Endothelial cell of umbilical vein (primary cell): ENCODE results near the gene MAML1. TPM values are rescaled to one million over a fixed set of nuclear protein-coding genes. Genes with fewer than 3 reads are reported as not detected.

Experiments used
- BruUV-seq: library from RNA; stranded (reverse); fragments of 400-500 nt; replicated peaks from 2 replicates; lab custom pipeline; 2021; lab: Mats Ljungman, UMichigan
- CTCF ChIA-PET: fragments of 300-600, 350-600 bp; sonication (Branson Sonifier 250); formaldehyde crosslinking; loops from one replicate; lab custom pipeline; 2021; ENCODE audit warnings: antibody characterized with exemption, inconsistent platforms; lab: Charles Lee
- POLR2A ChIA-PET: fragments of 300-600, 350-600 bp; sonication (Branson Sonifier 250); formaldehyde crosslinking; loops from one replicate; lab custom pipeline; 2021; ENCODE audit warnings: antibody characterized with exemption, inconsistent platforms; lab: Charles Lee
- DNase-seq: peaks from one replicate; pipeline ENCODE4 v3.0.0-alpha.2; 2011; ENCODE audit warnings: low read depth, low spot score
- FAIRE-seq: peaks from 2 replicates; lab custom pipeline; 2011; peaks lifted over from hg19 to GRCh38; lab: Jason Lieb, UNC
- H2AFZ ChIP-seq: 2 replicates; pipeline ENCODE4 v1.6.0; 2012; ENCODE audit warnings: low read depth, low read length, control low read depth, inconsistent platforms
- H3K27ac ChIP-seq: 2 replicates; pipeline ENCODE4 v1.5.1; 2011; ENCODE audit warnings: low read depth, mild to moderate bottlenecking, control low read depth, low read length, moderate library complexity; ENCODE audit not compliant: insufficient read depth
- H3K27me3 ChIP-seq, 2 experiments: 2 replicates each; pipeline versions ENCODE4 v1.6.0 to v1.6.1; 2011; ENCODE audit warnings: low read length in 2 of 2, mixed read lengths in 1 of 2; ENCODE audit not compliant: control insufficient read depth in 2 of 2, insufficient read depth in 2 of 2
- H3K36me3 ChIP-seq, 2 experiments: 2 replicates in 1 of 2; 3 replicates in 1 of 2; pipeline ENCODE4 v1.5.1; 2011; ENCODE audit warnings: low read length in 2 of 2, mild to moderate bottlenecking in 1 of 2, moderate library complexity in 1 of 2; ENCODE audit not compliant: control insufficient read depth in 2 of 2, insufficient read depth in 2 of 2; ENCODE audit errors: extremely low read depth in 1 of 2
- H3K4me1 ChIP-seq: 3 replicates; pipeline ENCODE4 v1.5.1; 2011; ENCODE audit warnings: mild to moderate bottlenecking, low read length; ENCODE audit not compliant: control insufficient read depth, insufficient read depth; ENCODE audit errors: extremely low read depth
- H3K4me2 ChIP-seq: 2 replicates; pipeline ENCODE4 v1.6.1; 2011; ENCODE audit warnings: low read length, control low read depth, mixed read lengths; ENCODE audit not compliant: insufficient read depth
- H3K4me3 ChIP-seq, 3 experiments: fragments of 200-600 bp in 1 of 3; sonication (generic), shearing (Covaris generic) in 1 of 3; replicated peaks in 1 of 3; 2 replicates each; pipeline ENCODE4 v1.5.1; 2011 to 2016; ENCODE audit warnings: control low read depth in 3 of 3, low read length in 3 of 3, mild to moderate bottlenecking in 2 of 3, inconsistent platforms in 1 of 3, low read depth in 1 of 3, moderate library complexity in 1 of 3; ENCODE audit not compliant: insufficient read depth in 1 of 3
- H3K79me2 ChIP-seq: 2 replicates; pipeline ENCODE4 v1.6.0; 2012; ENCODE audit warnings: low read length, inconsistent platforms; ENCODE audit not compliant: control insufficient read depth, insufficient read depth
- H3K9ac ChIP-seq: replicated peaks from 2 replicates; pipeline ENCODE3; 2011; ENCODE audit warnings: low read length, control low read depth; ENCODE audit not compliant: insufficient read depth; ENCODE audit errors: extremely low read depth
- H3K9me1 ChIP-seq: replicated peaks from 3 replicates; pipeline ENCODE4 v1.6.0; 2011; ENCODE audit warnings: mild to moderate bottlenecking, low read length; ENCODE audit not compliant: control insufficient read depth, insufficient read depth; ENCODE audit errors: extremely low read depth
- H3K9me3 ChIP-seq: replicated peaks from 2 replicates; pipeline ENCODE4 v1.5.1; 2012; ENCODE audit warnings: low read length, inconsistent platforms; ENCODE audit not compliant: control insufficient read depth, insufficient read depth
- H4K20me1 ChIP-seq: replicated peaks from 2 replicates; pipeline ENCODE3; 2011; ENCODE audit warnings: mild to moderate bottlenecking, low read length; ENCODE audit not compliant: control insufficient read depth, insufficient read depth; ENCODE audit errors: extremely low read depth
- FOS ChIP-seq: IDR thresholded peaks from 2 replicates; pipeline ENCODE4 v1.6.1; 2011; ENCODE audit warnings: mild to moderate bottlenecking, low read length, moderate library complexity, borderline replicate concordance; ENCODE audit not compliant: insufficient read depth
- GATA2 ChIP-seq: IDR thresholded peaks from 2 replicates; pipeline ENCODE4 v1.7.0; 2011; ENCODE audit warnings: low read depth, mild to moderate bottlenecking, moderate library complexity, mixed read lengths, low read length; ENCODE audit not compliant: insufficient read length, insufficient read depth
- JUN ChIP-seq: IDR thresholded peaks from 2 replicates; pipeline ENCODE4 v1.6.1; 2011; ENCODE audit warnings: borderline replicate concordance, low read depth; ENCODE audit not compliant: insufficient read length, insufficient read depth
- MYC ChIP-seq: IDR thresholded peaks from one replicate; pipeline ENCODE4 v1.6.1; 2011; ENCODE audit warnings: mild to moderate bottlenecking, low read depth, low read length
- POLR2A ChIP-seq: IDR thresholded peaks from 2 replicates; pipeline ENCODE4 v1.6.1; 2012; ENCODE audit warnings: low read depth, mild to moderate bottlenecking, control low read depth, low read length
- POLR2AphosphoS5 ChIP-seq: IDR thresholded peaks from 2 replicates; pipeline ENCODE4 v1.6.1; 2012; ENCODE audit warnings: low read depth, mild to moderate bottlenecking, control low read depth, low read length, moderate library complexity; ENCODE audit not compliant: insufficient read depth
- dilution Hi-C: fragments of 300-500 bp; cut with MboI; formaldehyde crosslinking; loops from one replicate; pipeline ENCODE4 v1.15.0; 2019; ENCODE audit warnings: low sequenced_read_pairs; ENCODE audit not compliant: extremely low pct_ligation_motif_present
- intact Hi-C: fragments of 100-400 bp; cut with micrococcal nuclease; formaldehyde crosslinking; loops from one replicate; pipeline ENCODE4 v1.10.0; 2022
- polyA plus RNA-seq, 4 experiments: library from polyadenylated mRNA; depleted of rRNA in 3 of 4; stranded (reverse) in 3 of 4; unstranded in 1 of 4; fragments of >200 nt; gene quantifications; 2 replicates each; pipeline versions ENCODE4 v1.2.1 to v1.2.3, GENCODE V29; 2011 to 2012; ENCODE audit warnings: missing spikeins in 1 of 4
- total RNA-seq: library from RNA; stranded (reverse); gene quantifications from 2 replicates; pipeline ENCODE4 v1.2.3, GENCODE V29; 2021
- TF ChIP-seq, protein P1 (sequence below), 2 donors: IDR thresholded peaks; 1 replicate in 1 of 2; 2 replicates in 1 of 2; pipeline ENCODE4 v1.5.1; 2011; ENCODE audit warnings: low read length in 2 of 2, mild to moderate bottlenecking in 2 of 2, moderate library complexity in 2 of 2, control low read depth in 1 of 2, inconsistent platforms in 1 of 2, low read depth in 1 of 2; ENCODE audit not compliant: insufficient read depth in 1 of 2; ENCODE audit errors: extremely low read depth in 1 of 2
- TF ChIP-seq, protein P2 (sequence below): IDR thresholded peaks from 2 replicates; pipeline ENCODE4 v1.6.1; 2011; ENCODE audit not compliant: insufficient read depth, insufficient read length

Gene MAML1
- total and polyA plus RNA-seq, 2 donors (not counting 3 experiments of a cell fraction or from before 2014, with no cell fraction given), result 12.4 to 29.0 TPM

DNA sequence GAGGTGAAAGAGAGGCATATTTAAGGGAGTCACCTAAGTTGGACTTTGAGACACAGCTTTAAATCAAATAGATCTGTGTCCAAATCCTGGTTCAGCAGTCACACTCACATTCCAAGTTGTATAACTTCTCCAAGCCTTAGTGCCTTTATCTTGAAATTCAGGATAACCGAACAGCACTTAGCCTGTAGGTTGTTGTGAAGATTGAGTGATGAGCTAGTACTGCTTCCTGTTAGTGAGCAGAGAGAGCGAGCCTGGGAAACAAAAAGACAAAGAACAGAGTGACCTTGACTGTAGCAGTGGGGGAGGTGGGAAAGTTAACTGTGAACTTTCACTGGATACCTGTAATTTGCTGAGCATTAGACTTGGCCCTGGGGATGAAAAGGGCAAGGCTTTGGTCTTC lies 22.4 kb downstream of the MAML1 start:
- H3K4me1 ChIP-seq, result peaks cover 4% of the 10 kb centered on the region
- TF ChIP-seq FOS (no peak), MYC (no peak), POLR2AphosphoS5 (no peak)
- TF ChIP-seq, protein P1, sequence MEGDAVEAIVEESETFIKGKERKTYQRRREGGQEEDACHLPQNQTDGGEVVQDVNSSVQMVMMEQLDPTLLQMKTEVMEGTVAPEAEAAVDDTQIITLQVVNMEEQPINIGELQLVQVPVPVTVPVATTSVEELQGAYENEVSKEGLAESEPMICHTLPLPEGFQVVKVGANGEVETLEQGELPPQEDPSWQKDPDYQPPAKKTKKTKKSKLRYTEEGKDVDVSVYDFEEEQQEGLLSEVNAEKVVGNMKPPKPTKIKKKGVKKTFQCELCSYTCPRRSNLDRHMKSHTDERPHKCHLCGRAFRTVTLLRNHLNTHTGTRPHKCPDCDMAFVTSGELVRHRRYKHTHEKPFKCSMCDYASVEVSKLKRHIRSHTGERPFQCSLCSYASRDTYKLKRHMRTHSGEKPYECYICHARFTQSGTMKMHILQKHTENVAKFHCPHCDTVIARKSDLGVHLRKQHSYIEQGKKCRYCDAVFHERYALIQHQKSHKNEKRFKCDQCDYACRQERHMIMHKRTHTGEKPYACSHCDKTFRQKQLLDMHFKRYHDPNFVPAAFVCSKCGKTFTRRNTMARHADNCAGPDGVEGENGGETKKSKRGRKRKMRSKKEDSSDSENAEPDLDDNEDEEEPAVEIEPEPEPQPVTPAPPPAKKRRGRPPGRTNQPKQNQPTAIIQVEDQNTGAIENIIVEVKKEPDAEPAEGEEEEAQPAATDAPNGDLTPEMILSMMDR (IDR thresholded peaks at IDR 0.05; ENCODE audit: extremely low read depth in 1 of 2, insufficient read depth in 1 of 2, low read depth in 1 of 2, low read length in 2 of 2), result no peak
- TF ChIP-seq, protein P2, sequence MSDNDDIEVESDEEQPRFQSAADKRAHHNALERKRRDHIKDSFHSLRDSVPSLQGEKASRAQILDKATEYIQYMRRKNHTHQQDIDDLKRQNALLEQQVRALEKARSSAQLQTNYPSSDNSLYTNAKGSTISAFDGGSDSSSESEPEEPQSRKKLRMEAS, result no peak
- no peak overlapping the region for H3K27ac ChIP-seq
- H3K79me2 ChIP-seq, result peaks cover 66% of the 10 kb centered on the region
- intact Hi-C loops, result no loop called here
- no TSS peak for BruUV-seq
- no peak overlapping the region for H2AFZ ChIP-seq
- ChIA-PET POLR2A (no interaction called here), CTCF (interaction anchor here (0.7 to 2.3 kb wide), 4 partner anchors 9 to 47 kb away, joined by 3 to 15 read pairs (median 4); no protein-coding TSS in a partner anchor)
- dilution Hi-C loops, result no loop called here
- no peak overlapping the region for H3K4me3 ChIP-seq
- FAIRE-seq (no peak), DNase-seq (peak; percentile 28)
- H3K4me2 ChIP-seq, result no peak overlapping the region
- no peaks in the 10 kb centered on the region for H3K9me1 ChIP-seq
- no peaks in the 10 kb centered on the region for H3K27me3 ChIP-seq
- no peaks in the 10 kb centered on the region for H3K9me3 ChIP-seq
- peaks cover 2% of the 10 kb centered on the region for H4K20me1 ChIP-seq
- no peaks in the 10 kb centered on the region for H3K36me3 ChIP-seq
- H3K9ac ChIP-seq, result no peak overlapping the region

DNA sequence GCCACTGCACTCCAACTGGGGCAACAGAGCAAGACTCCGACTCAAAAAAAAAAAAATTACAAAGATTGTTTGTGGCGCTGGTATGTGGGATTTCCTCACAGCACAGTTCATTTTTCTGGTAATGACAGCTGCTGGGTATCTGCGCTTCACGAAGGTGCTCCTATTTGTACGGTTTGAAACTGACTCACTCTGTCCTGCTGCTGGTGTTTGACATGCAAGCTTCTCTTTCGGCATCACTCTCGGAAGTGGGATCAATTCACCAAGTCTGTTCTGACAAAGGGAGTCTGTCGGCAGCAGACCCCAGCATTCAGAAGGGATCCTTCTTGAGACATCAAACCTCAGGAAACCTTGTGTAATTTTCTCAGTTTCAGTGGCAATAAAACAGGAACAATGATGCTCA lies 26.3 kb downstream of the MAML1 start:
- DNase-seq, result no peak
- Histone ChIP-seq H3K4me2 (no peak overlapping the region), H3K4me3 (no peak overlapping the region), H3K27ac (no peak overlapping the region), H3K9ac (no peak overlapping the region), H3K9me3 (no peaks in the 10 kb centered on the region), H3K79me2 (peaks cover 59% of the 10 kb centered on the region), H2AFZ (no peak overlapping the region), H3K36me3 (no peaks in the 10 kb centered on the region), H3K27me3 (no peaks in the 10 kb centered on the region), H3K4me1 (peaks cover 26% of the 10 kb centered on the region), H4K20me1 (peaks cover 2% of the 10 kb centered on the region), H3K9me1 (no peaks in the 10 kb centered on the region)
- no peak for FAIRE-seq
- no TSS peak for BruUV-seq
- dilution Hi-C loops (no loop called here), intact Hi-C loops (no loop called here)
- ChIA-PET POLR2A (no interaction called here), CTCF (interaction anchor here (1.2 kb wide), 1 partner anchor 10 kb away, joined by 3 read pairs; no protein-coding TSS in a partner anchor)
- TF ChIP-seq GATA2, result no peak
- no peak for TF ChIP-seq FOS
- TF ChIP-seq POLR2AphosphoS5, result no peak
- no peak for TF ChIP-seq JUN
- TF ChIP-seq, protein P2, result no peak
- TF ChIP-seq POLR2A, result no peak
- no peak for TF ChIP-seq MYC
